ENCODE results near the gene FRMD4A. TPM values are rescaled to one million over a fixed set of nuclear protein-coding genes. Genes with fewer than 3 reads are reported as not detected.

The FRMD4A gene
- total RNA-seq, 4 donors from 2014 or later: 4.4 to 7.1 (median 5.2) TPM

DNA sequence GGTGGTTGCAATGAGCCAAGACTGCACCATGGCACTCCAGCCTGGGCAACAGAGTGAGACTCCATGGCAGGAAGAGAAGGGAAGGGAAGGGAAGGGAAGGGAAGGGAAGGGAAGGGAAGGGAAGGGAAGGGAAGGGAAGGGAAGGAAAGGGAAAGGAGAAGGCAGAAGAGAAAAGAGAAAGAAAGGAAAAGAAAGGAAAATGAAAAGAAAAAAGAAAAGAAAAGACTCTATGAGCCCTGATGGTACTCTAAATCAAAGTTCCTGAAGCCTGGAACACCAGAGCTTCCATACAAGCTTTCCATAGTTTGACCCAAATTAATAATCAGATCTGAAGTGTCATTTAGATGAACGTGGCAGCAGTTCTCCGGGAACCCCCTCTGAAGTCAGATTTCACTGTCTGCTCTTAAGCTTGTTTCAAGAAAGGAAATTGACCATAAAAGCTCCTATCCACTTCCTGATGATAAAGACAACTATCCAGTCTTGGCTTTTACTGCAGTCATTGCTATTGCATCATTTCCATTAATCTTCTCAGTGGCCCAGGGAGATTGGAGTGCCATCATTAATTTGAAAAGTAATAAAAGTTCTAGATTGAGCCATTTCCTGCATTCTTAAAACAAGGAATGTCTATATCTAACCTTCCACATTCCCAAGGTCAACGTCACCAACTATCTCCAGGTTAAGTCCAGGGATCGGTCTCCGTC is 44.2 kb upstream of the FRMD4A start:
- no peak overlapping the region for H3K27ac ChIP-seq
- ATAC-seq: no peak
- no peaks in the 10 kb centered on the region for H3K36me3 ChIP-seq
- no peak for TF ChIP-seq POLR2A (IDR thresholded peaks at IDR 0.05)
- TF ChIP-seq, protein P1, sequence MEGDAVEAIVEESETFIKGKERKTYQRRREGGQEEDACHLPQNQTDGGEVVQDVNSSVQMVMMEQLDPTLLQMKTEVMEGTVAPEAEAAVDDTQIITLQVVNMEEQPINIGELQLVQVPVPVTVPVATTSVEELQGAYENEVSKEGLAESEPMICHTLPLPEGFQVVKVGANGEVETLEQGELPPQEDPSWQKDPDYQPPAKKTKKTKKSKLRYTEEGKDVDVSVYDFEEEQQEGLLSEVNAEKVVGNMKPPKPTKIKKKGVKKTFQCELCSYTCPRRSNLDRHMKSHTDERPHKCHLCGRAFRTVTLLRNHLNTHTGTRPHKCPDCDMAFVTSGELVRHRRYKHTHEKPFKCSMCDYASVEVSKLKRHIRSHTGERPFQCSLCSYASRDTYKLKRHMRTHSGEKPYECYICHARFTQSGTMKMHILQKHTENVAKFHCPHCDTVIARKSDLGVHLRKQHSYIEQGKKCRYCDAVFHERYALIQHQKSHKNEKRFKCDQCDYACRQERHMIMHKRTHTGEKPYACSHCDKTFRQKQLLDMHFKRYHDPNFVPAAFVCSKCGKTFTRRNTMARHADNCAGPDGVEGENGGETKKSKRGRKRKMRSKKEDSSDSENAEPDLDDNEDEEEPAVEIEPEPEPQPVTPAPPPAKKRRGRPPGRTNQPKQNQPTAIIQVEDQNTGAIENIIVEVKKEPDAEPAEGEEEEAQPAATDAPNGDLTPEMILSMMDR (IDR thresholded peaks at IDR 0.05 in 4 of 5, conservative IDR thresholded peaks at IDR 0.05 in 1 of 5): no peak
- H3K4me1 ChIP-seq: no peaks in the 10 kb centered on the region
- no peaks in the 10 kb centered on the region for H3K9me3 ChIP-seq
- in situ Hi-C loops (cut with MboI; ENCODE audit: low sequenced_read_pairs in 4 of 4) (no loop called here), intact Hi-C loops (cut with DNase I; ENCODE audit: low total_unique reads) (no loop called here)
- no peaks in the 10 kb centered on the region for H3K27me3 ChIP-seq
- H3K4me3 ChIP-seq: no peak overlapping the region
- DNase-seq: no peak

DNA sequence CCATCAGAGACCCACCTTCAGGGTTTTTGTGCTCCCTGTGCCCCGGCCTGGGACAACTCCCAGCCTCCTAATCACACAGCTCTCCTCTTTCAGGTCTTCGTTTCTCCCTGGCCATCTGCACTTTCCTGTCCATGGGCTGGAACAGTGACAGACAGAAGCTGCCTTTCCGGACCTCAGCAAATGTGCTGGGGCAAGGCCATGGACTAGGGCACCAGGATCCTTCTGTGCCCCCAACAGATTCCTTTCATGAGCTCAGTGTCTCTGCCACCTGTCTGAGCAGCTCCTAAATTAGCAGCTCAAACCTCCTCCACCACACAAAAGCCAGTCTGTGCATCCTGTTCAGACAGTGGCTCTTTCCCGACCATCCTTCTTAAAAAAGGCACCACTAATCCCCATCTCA is 41.9 kb upstream of the FRMD4A start:
- Histone ChIP-seq H3K4me1 (no peaks in the 10 kb centered on the region), H3K27me3 (no peaks in the 10 kb centered on the region), H3K4me3 (no peak overlapping the region), H3K36me3 (no peaks in the 10 kb centered on the region), H3K9me3 (no peaks in the 10 kb centered on the region), H3K27ac (no peak overlapping the region)
- intact Hi-C loops (cut with DNase I; ENCODE audit: low total_unique reads): no loop called here
- in situ Hi-C loops (cut with MboI; ENCODE audit: low sequenced_read_pairs in 4 of 4): no loop called here
- DNase-seq (no peak), ATAC-seq (no peak)
- TF ChIP-seq POLR2A (IDR thresholded peaks at IDR 0.05): no peak
- TF ChIP-seq, protein P1 (IDR thresholded peaks at IDR 0.05 in 4 of 5, conservative IDR thresholded peaks at IDR 0.05 in 1 of 5): no peak

DNA sequence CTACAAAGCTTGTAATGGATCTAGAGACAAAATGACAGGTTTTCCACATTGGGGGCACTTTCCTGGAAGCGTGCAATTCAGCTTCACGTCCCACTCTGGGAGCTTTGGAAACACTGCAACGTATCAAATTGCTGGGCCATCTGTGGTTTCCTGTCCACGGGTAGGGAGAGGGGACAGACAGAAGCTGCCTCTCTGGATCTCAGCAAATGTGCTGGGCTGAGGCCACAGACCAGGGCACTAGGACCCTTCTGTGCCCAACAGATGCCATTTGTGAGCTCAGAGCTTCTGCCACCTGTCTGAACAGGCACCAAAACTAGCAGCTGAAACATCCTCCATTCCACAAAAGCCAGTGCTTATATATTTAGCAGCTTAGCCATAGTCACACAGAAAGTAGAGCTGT is 40.9 kb upstream of the FRMD4A start:
- DNase-seq (no peak), ATAC-seq (no peak)
- no peaks in the 10 kb centered on the region for H3K27me3 ChIP-seq
- no peaks in the 10 kb centered on the region for H3K4me1 ChIP-seq
- H3K4me3 ChIP-seq: no peak overlapping the region
- intact Hi-C loops (cut with DNase I; ENCODE audit: low total_unique reads): no loop called here
- no peaks in the 10 kb centered on the region for H3K36me3 ChIP-seq
- no peak for TF ChIP-seq POLR2A (IDR thresholded peaks at IDR 0.05)
- TF ChIP-seq, protein P1 (IDR thresholded peaks at IDR 0.05 in 4 of 5, conservative IDR thresholded peaks at IDR 0.05 in 1 of 5): no peak
- no peak overlapping the region for H3K27ac ChIP-seq
- in situ Hi-C loops (cut with MboI; ENCODE audit: low sequenced_read_pairs in 4 of 4): no loop called here
- no peaks in the 10 kb centered on the region for H3K9me3 ChIP-seq

DNA sequence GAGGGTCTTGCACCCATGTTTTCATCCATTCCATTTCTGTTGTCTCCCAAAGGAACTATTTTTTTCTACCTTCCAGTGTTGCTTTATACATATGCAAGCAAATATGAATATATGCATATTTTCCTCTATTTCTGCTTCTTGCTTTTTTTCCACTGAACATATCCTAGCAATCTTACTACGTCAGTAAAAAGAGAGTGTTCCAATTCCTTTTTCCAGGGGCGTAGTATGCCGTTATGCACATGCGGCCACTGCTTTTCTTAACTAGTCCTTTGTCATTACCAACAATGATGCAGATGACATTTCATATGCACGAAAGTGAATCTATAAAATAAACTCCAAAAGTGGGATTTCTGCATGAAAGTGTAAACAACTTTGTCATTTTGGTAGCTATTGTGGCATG is 40.2 kb upstream of the FRMD4A start:
- no peak for ATAC-seq
- H3K9me3 ChIP-seq: no peaks in the 10 kb centered on the region
- in situ Hi-C loops (cut with MboI; ENCODE audit: low sequenced_read_pairs in 4 of 4): no loop called here

More for the DNA sequence above, 40.2 kb upstream of the FRMD4A start:
- H3K27me3 ChIP-seq: no peaks in the 10 kb centered on the region
- intact Hi-C loops (cut with DNase I; ENCODE audit: low total_unique reads): no loop called here
- no peaks in the 10 kb centered on the region for H3K36me3 ChIP-seq
- no peak overlapping the region for H3K4me3 ChIP-seq
- no peak overlapping the region for H3K27ac ChIP-seq
- DNase-seq: no peak
- H3K4me1 ChIP-seq: no peaks in the 10 kb centered on the region
- no peak for TF ChIP-seq POLR2A (IDR thresholded peaks at IDR 0.05)
- TF ChIP-seq, protein P1 (IDR thresholded peaks at IDR 0.05 in 4 of 5, conservative IDR thresholded peaks at IDR 0.05 in 1 of 5): no peak
